PC-3 (cell line): ENCODE measurements around the gene UNCX. TPM values are rescaled to one million over a fixed set of nuclear protein-coding genes. Genes with fewer than 3 reads are reported as not detected.
"Not testable (repeated sequence)": the region's sequence is repeated elsewhere in the genome, so short reads cannot be mapped to it uniquely, and the experiment has no call there.

Experiments used
- ATAC-seq: fragments of 200-7000 bp; cut with Tn5 transposase; 2 replicates; pipeline ENCODE4 v1.9.1; 2020; ENCODE audit warnings: mild to moderate bottlenecking, moderate library complexity
- BruUV-seq: library from RNA; stranded (reverse); fragments of 400-500 nt; replicated peaks from 2 replicates; lab custom pipeline; 2021; lab: Mats Ljungman, UMichigan
- CTCF ChIA-PET: fragments of 300-600 bp; sonication (Branson Sonifier 250); formaldehyde crosslinking; loops from one replicate; lab custom pipeline; 2022; ENCODE audit warnings: antibody characterized with exemption; lab: Charles Lee
- POLR2A ChIA-PET: fragments of 300-600 bp; sonication (Branson Sonifier 250); formaldehyde crosslinking; loops from one replicate; lab custom pipeline; 2022; ENCODE audit warnings: antibody characterized with exemption; ENCODE audit not compliant: unreplicated experiment; lab: Charles Lee
- DNase-seq: peaks from one replicate; pipeline ENCODE4 v3.0.0-alpha.2; 2015
- H2AFZ ChIP-seq: fragments of 300-600 bp; sonication (generic); 2 replicates; pipeline ENCODE4 v1.6.0; 2016; ENCODE audit warnings: antibody characterized with exemption, low read length
- H3F3A ChIP-seq: fragments of 300-600 bp; sonication (generic); one replicate; pipeline ENCODE4 v1.6.0; 2017; ENCODE audit warnings: antibody characterized with exemption, low read length, control low read depth, mild to moderate bottlenecking; ENCODE audit not compliant: unreplicated experiment
- H3K27ac ChIP-seq: fragments of 300-600 bp; sonication (generic); 2 replicates; pipeline ENCODE4 v1.5.1; 2016; ENCODE audit warnings: mild to moderate bottlenecking, low read length
- H3K27me3 ChIP-seq: fragments of 300-600 bp; sonication (generic); 2 replicates; pipeline ENCODE4 v1.6.1; 2016; ENCODE audit warnings: low read length, mixed read lengths
- H3K36me3 ChIP-seq: fragments of 300-600 bp; sonication (generic); 2 replicates; pipeline ENCODE4 v1.6.1; 2016; ENCODE audit warnings: low read depth, mixed run types, low read length, mixed read lengths
- H3K4me1 ChIP-seq: fragments of 300-600 bp; sonication (generic); 2 replicates; pipeline ENCODE4 v1.5.1; 2016; ENCODE audit warnings: low read length; ENCODE audit not compliant: insufficient read depth
- H3K4me2 ChIP-seq: fragments of 300-600 bp; sonication (generic); 2 replicates; pipeline ENCODE4 v1.6.0; 2016; ENCODE audit warnings: low read length
- H3K4me3 ChIP-seq: fragments of 300-600 bp; sonication (generic); 2 replicates; pipeline ENCODE4 v1.5.1; 2016; ENCODE audit warnings: mild to moderate bottlenecking, low read length, mixed read lengths
- H3K79me2 ChIP-seq: fragments of 300-600 bp; sonication (generic); 2 replicates; pipeline ENCODE4 v1.6.1; 2017; ENCODE audit warnings: low read length, mixed read lengths
- H3K9ac ChIP-seq: fragments of 300-600 bp; sonication (generic); 2 replicates; pipeline ENCODE4 v1.6.0; 2016; ENCODE audit warnings: mild to moderate bottlenecking, low read length
- H3K9me2 ChIP-seq: fragments of 300-600 bp; sonication (generic); replicated peaks from 2 replicates; pipeline ENCODE4 v1.6.1; 2016; ENCODE audit warnings: mixed run types, low read length, mixed read lengths
- H3K9me3 ChIP-seq: fragments of 300-600 bp; sonication (generic); 2 replicates; pipeline ENCODE4 v1.6.1; 2016; ENCODE audit warnings: low read length, mixed read lengths
- H4K20me1 ChIP-seq: fragments of 300-600 bp; sonication (generic); 2 replicates; pipeline ENCODE4 v1.6.1; 2016; ENCODE audit warnings: low read length, mixed read lengths
- CTCF ChIP-seq: fragments of 300-600 bp; sonication (generic); conservative IDR thresholded peaks from 2 replicates; pipeline ENCODE4 v1.5.1; 2017; ENCODE audit warnings: antibody characterized with exemption, low read depth, mild to moderate bottlenecking, low read length
- EZH2 ChIP-seq: fragments of 300-600 bp; sonication (generic); IDR thresholded peaks from one replicate; pipeline ENCODE4 v1.6.1; 2017; ENCODE audit warnings: antibody characterized with exemption, mild to moderate bottlenecking, low read length; ENCODE audit not compliant: unreplicated experiment
- EZH2phosphoT487 ChIP-seq: fragments of 300-600 bp; sonication (generic); IDR thresholded peaks from 2 replicates; pipeline ENCODE4 v1.6.1; 2018; ENCODE audit warnings: mild to moderate bottlenecking, antibody characterized with exemption, low read length, borderline replicate concordance
- intact Hi-C: fragments of 100-400 bp; cut with micrococcal nuclease; formaldehyde crosslinking; loops from 2 replicates; pipeline ENCODE4 v1.9.0; 2023
- total RNA-seq: library from RNA; depleted of rRNA; stranded (reverse); fragments of >200 nt; gene quantifications from 2 replicates; pipeline ENCODE4 v1.2.3, GENCODE V29; 2014

Gene UNCX
- total RNA-seq, 1 experiment from 2014 or later: not detected

GRCh38 chr7:1260244-1260635 lies 27.6 kb downstream of the UNCX start:
- Histone ChIP-seq H2AFZ (no peak overlapping the region), H3K4me3 (no peak overlapping the region), H4K20me1 (no peaks in the 10 kb centered on the region), H3F3A (no peaks in the 10 kb centered on the region), H3K79me2 (no peaks in the 10 kb centered on the region), H3K9ac (no peak overlapping the region), H3K36me3 (no peaks in the 10 kb centered on the region), H3K27me3 (peaks cover 62% of the 10 kb centered on the region), H3K4me1 (no peaks in the 10 kb centered on the region), H3K9me3 (no peaks in the 10 kb centered on the region), H3K9me2 (no peaks in the 10 kb centered on the region), H3K27ac (no peak overlapping the region), H3K4me2 (no peak overlapping the region)
- intact Hi-C loops: no loop called here
- TF ChIP-seq EZH2phosphoT487 (no peak), EZH2 (no peak), CTCF (no peak)
- DNase-seq (no peak), ATAC-seq (no peak)
- CTCF ChIA-PET: no interaction called here
- POLR2A ChIA-PET: no interaction called here
- no TSS peak for BruUV-seq

- CTCF ChIA-PET, H3F3A ChIP-seq, H2AFZ ChIP-seq, H3K4me1 ChIP-seq, BruUV-seq, DNase-seq, H3K36me3 ChIP-seq, POLR2A ChIA-PET, H3K79me2 ChIP-seq, H3K27ac ChIP-seq, ATAC-seq, H4K20me1 ChIP-seq, H3K4me3 ChIP-seq, intact Hi-C loops, H3K9ac ChIP-seq, H3K9me2 ChIP-seq, H3K9me3 ChIP-seq, H3K4me2 ChIP-seq: not testable (repeated sequence)
- peaks cover 68% of the 10 kb centered on the region for H3K27me3 ChIP-seq
These were observed 28.4 kb downstream of the UNCX start for GRCh38 chr7:1261036-1261435.

GRCh38 chr7:1262441-1262840 lies 29.8 kb downstream of the UNCX start:
- Histone ChIP-seq H2AFZ (no peak overlapping the region), H3K27me3 (peaks cover 75% of the 10 kb centered on the region), H4K20me1 (no peaks in the 10 kb centered on the region), H3K4me3 (no peak overlapping the region), H3K9ac (no peak overlapping the region), H3K9me3 (no peaks in the 10 kb centered on the region), H3K36me3 (no peaks in the 10 kb centered on the region), H3K4me1 (no peaks in the 10 kb centered on the region), H3K4me2 (no peak overlapping the region), H3F3A (no peaks in the 10 kb centered on the region), H3K9me2 (no peaks in the 10 kb centered on the region), H3K27ac (no peak overlapping the region), H3K79me2 (no peaks in the 10 kb centered on the region)
- CTCF ChIA-PET: interaction anchor here (0.7 kb wide), 1 partner anchor 92 kb away, joined by 5 read pairs; no protein-coding TSS in a partner anchor
- intact Hi-C loops: no loop called here
- POLR2A ChIA-PET: no interaction called here
- ATAC-seq (no peak), DNase-seq (no peak)
- BruUV-seq: no TSS peak
- no peak for TF ChIP-seq EZH2phosphoT487
- no peak for TF ChIP-seq CTCF
- TF ChIP-seq EZH2: no peak
